ENCODE results near the gene TUBGCP6.

TUBGCP6 gene

GRCh38 chr22:50253046-50253915, 8.5 kb upstream of the TUBGCP6 start:
- ATAC-seq = no peak
- TF ChIP-seq ESRRG (CRISPR knock-in tag; IDR thresholded peaks at IDR 0.05) (no peak), ZNF8 (CRISPR knock-in tag; IDR thresholded peaks at IDR 0.05) (no peak), GLIS3 (CRISPR knock-in tag; IDR thresholded peaks at IDR 0.05) (no peak), ZNF565 (CRISPR knock-in tag; conservative IDR thresholded peaks at IDR 0.05; ENCODE audit: low read depth) (no peak), OSR1 (CRISPR knock-in tag; IDR thresholded peaks at IDR 0.05) (no peak), BACH2 (CRISPR knock-in tag; IDR thresholded peaks at IDR 0.05; ENCODE audit: borderline replicate concordance) (no peak), PATZ1 (CRISPR knock-in tag; IDR thresholded peaks at IDR 0.05; ENCODE audit: borderline replicate concordance) (no peak), ZNF70 (CRISPR knock-in tag; IDR thresholded peaks at IDR 0.05) (no peak), CSRNP3 (CRISPR knock-in tag; IDR thresholded peaks at IDR 0.05) (no peak), TSHZ2 (CRISPR knock-in tag; IDR thresholded peaks at IDR 0.05) (no peak), CSDC2 (CRISPR knock-in tag; IDR thresholded peaks at IDR 0.05) (no peak)

- no peak for TF ChIP-seq ZFP30 (CRISPR knock-in tag; IDR thresholded peaks at IDR 0.05)
- no peak for TF ChIP-seq PPARA (CRISPR knock-in tag; IDR thresholded peaks at IDR 0.05; ENCODE audit: borderline replicate concordance)
- TF ChIP-seq TSHZ2 (CRISPR knock-in tag; IDR thresholded peaks at IDR 0.05) = no peak
- TF ChIP-seq ZC3H10 (CRISPR knock-in tag; IDR thresholded peaks at IDR 0.05) = no peak
- no peak for TF ChIP-seq ISL1 (CRISPR knock-in tag; IDR thresholded peaks at IDR 0.05)
- TF ChIP-seq ARNTL (CRISPR knock-in tag; IDR thresholded peaks at IDR 0.05; ENCODE audit: borderline replicate concordance, low read depth) = no peak
- TF ChIP-seq ZFP3 (CRISPR knock-in tag; IDR thresholded peaks at IDR 0.05) = no peak
- no peak for TF ChIP-seq POU6F1 (CRISPR knock-in tag; IDR thresholded peaks at IDR 0.05; ENCODE audit: borderline replicate concordance, low read depth)
- no peak for TF ChIP-seq OSR1 (CRISPR knock-in tag; IDR thresholded peaks at IDR 0.05)
- no peak for TF ChIP-seq TCF4 (CRISPR knock-in tag; IDR thresholded peaks at IDR 0.05; ENCODE audit: borderline replicate concordance)
- no peak for TF ChIP-seq BACH2 (CRISPR knock-in tag; IDR thresholded peaks at IDR 0.05; ENCODE audit: borderline replicate concordance)
- ATAC-seq = peak; percentile 77
Measured at GRCh38 chr22:50252082-50253045, 7.5 kb upstream of the TUBGCP6 start.

Data from SK-N-SH treated with all-trans-retinoic acid at 6 μM for 48 hours (cell line).